Measurements from ENCODE around the gene SLA2. TPM values are rescaled to one million over a fixed set of nuclear protein-coding genes. Genes with fewer than 3 reads are reported as not detected.

The SLA2 gene
- total and polyA plus RNA-seq, 2 of the 4 experiments (the other 2 are of a cell fraction), result 0.03 TPM; not detected in 1

- Histone ChIP-seq H3K23ac (ENCODE audit: low read depth, low read length) (no peak overlapping the region), H2BK120ac (ENCODE audit: low read depth, low read length) (no peak overlapping the region; the same call in 1 of the 2 replicates), H3K4me2 (ENCODE audit: low read depth, low read length) (peak overlapping the region; percentile 63), H3K18ac (ENCODE audit: low read depth, low read length) (no peak overlapping the region; the same call in 1 of the 2 replicates), H2BK15ac (ENCODE audit: low read depth, low read length) (no peak overlapping the region), H2AK9ac (replicated peaks; ENCODE audit: low read depth, low read length, poor library complexity) (peak overlapping the region; percentile 97), H4K20me1 (ENCODE audit: insufficient read depth, low read length) (peaks cover 35% of the 10 kb centered on the region), H3K9me3 (ENCODE audit: control insufficient read depth, insufficient read depth, low read length) (no peaks in the 10 kb centered on the region), H4K8ac (ENCODE audit: low read depth in 2 of 2, low read length in 2 of 2) (peak overlapping the region in 1 of 2 experiments; percentile 3; a peak in 1 of 4 replicates), H3K14ac (replicated peaks; ENCODE audit: low read depth, low read length) (peak overlapping the region; percentile 58; the same call in 1 of the 2 replicates), H3K4me3 (ENCODE audit: insufficient read depth, low read depth, low read length) (peak overlapping the region; percentile 60), H2BK5ac (ENCODE audit: low read depth, low read length, poor library complexity, severe bottlenecking) (peak overlapping the region; percentile 18), H3K79me1 (ENCODE audit: low read depth in 1 of 2, low read length in 2 of 2) (peaks cover 26 to 46% of the 10 kb centered on the region in 2 experiments), H4K91ac (ENCODE audit: insufficient read depth, low read depth, low read length) (no peak overlapping the region), H3K36me3 (ENCODE audit: control insufficient read depth, insufficient read depth, low read length) (peaks cover 5% of the 10 kb centered on the region), H3K27me3 (ENCODE audit: control insufficient read depth, insufficient read depth, low read length) (no peaks in the 10 kb centered on the region), H3K9ac (ENCODE audit: low read depth, low read length) (peak overlapping the region; percentile 71), H3K4me1 (ENCODE audit: control insufficient read depth, insufficient read depth, low read length) (peaks cover 13% of the 10 kb centered on the region), H2AFZ (replicated peaks; ENCODE audit: low read length, poor library complexity) (peak overlapping the region; percentile 92), H4K5ac (ENCODE audit: low read depth, low read length) (no peak overlapping the region), H2BK20ac (ENCODE audit: low read depth, low read length) (no peak overlapping the region), H3K9me1 (ENCODE audit: insufficient read depth, low read length) (peaks cover 30% of the 10 kb centered on the region), H3K27ac (ENCODE audit: insufficient read depth, low read length) (peak overlapping the region; percentile 81), H3K4ac (ENCODE audit: low read depth, low read length) (0 out of 2 replicates have a peak overlapping the region, but pooled peaks have one; percentile 3), H2AK5ac (ENCODE audit: low read depth, low read length) (peak overlapping the region; percentile 59), H3K56ac (ENCODE audit: extremely low read depth, insufficient read depth, low read length) (no peak overlapping the region)
- BruUV-seq (replicated peaks), result no TSS peak
- DNase-seq (no peak), ATAC-seq (ENCODE audit: low read depth) (peak; percentile 3)
- in situ Hi-C loops (cut with MboI; ENCODE audit: low sequenced_read_pairs), result no loop called here
- intact Hi-C loops (cut with micrococcal nuclease), result loop anchor here (2.0 kb wide), 1 partner anchor 31 kb away; the partner anchor contains the start of gene RAB5IF
- 0% methylated on average over 11 of the region's 53 CpGs; no CpG with 5 or more reads in 1 of the 2 experiments for WGBS, 2 experiments (ENCODE audit: extremely low coverage in 2 of 2, insufficient read length in 1 of 2)
- POLR2A ChIA-PET (ENCODE audit: unreplicated experiment), result no interaction called here
- CTCF ChIA-PET, result no interaction called here
- dilution Hi-C loops (cut with HindIII; ENCODE audit: low sequenced_read_pairs, unreplicated experiment), result no loop called here
- TF ChIP-seq CHD1 (IDR thresholded peaks at IDR 0.05; ENCODE audit: low read depth, low read length), result peak; percentile 69; the same call in 1 of the 2 replicates
- TF ChIP-seq POLR2A (IDR thresholded peaks at IDR 0.05; ENCODE audit: low read depth, low read length), result 0 out of 2 replicates have a peak, but pooled peaks have one; percentile 17
- TF ChIP-seq, protein P1, sequence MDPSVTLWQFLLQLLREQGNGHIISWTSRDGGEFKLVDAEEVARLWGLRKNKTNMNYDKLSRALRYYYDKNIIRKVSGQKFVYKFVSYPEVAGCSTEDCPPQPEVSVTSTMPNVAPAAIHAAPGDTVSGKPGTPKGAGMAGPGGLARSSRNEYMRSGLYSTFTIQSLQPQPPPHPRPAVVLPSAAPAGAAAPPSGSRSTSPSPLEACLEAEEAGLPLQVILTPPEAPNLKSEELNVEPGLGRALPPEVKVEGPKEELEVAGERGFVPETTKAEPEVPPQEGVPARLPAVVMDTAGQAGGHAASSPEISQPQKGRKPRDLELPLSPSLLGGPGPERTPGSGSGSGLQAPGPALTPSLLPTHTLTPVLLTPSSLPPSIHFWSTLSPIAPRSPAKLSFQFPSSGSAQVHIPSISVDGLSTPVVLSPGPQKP (IDR thresholded peaks at IDR 0.05; ENCODE audit: borderline replicate concordance, low read depth, low read length), result no peak
- TF ChIP-seq MAZ (IDR thresholded peaks at IDR 0.05; ENCODE audit: borderline replicate concordance, low read depth, low read length), result peak; percentile 20; the same call in 1 of the 2 replicates
- peak; percentile 26; the same call in 1 of the 2 replicates for TF ChIP-seq BHLHE40 (IDR thresholded peaks at IDR 0.05; ENCODE audit: low read depth, low read length)
These were observed 72.1 kb downstream of the SLA2 start for GRCh38 chr20:36573798-36574365.

All from IMR-90 (cell line).